ENCODE results near the gene ZNF784. TPM values are rescaled to one million over a fixed set of nuclear protein-coding genes. Genes with fewer than 3 reads are reported as not detected.
"Not testable (repeated sequence)": the region's sequence is repeated elsewhere in the genome, so short reads cannot be mapped to it uniquely, and the experiment has no call there.

The ZNF784 gene
- total and polyA plus RNA-seq, 7 donors = 4.9 to 22.2 (median 10.4) TPM

DNA sequence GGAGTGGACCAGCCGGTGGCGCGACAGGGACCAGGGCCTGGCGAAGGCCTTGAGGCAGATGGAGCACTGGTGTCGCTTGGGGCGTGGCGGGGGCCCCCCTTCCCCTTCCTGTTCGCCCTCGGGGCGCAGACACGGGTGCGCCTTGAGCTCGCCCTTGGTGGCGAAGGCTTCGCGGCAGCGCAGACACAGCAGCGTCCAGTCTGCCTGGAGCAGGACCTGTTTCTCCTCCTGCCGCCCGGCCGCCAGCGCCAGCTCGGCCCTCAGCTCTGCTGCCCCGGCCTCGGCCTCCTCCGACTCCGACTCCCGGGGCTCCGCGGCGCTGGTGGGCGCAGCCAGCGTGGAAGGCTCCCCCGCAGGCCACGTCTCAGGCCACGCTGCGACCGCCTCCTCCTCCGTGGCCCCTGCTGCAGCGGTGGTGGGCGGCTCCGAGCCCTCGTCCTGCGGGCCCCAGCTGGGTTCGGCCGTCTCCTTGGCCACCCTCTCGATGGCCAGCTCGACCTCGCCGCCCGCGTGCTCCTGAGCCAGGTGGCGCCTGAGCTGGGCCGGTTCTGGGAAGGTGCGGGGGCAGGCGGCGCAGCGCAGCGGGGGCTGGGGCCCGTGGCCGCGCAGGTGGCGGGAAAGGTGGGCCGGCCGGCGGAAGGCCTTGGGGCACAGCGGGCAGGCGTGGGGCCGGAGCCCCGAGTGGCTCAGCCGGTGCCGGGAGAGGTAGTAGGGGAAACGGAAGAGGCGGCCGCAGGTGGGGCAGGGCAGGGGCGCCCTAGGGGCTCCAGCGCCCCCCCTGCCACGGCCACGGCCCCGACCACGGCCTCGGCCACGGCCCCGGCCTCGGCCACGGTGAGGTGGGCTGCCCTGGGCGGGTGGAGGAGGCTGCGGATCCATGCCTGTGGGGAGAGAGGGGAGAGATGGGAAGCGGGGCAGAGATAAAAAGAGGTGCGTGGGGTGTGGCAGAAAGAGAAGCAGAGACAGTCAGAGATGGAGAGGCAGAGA is 45.3 kb downstream of the ZNF784 start:
- Histone ChIP-seq H3K36me3 (ENCODE audit: insufficient read depth in 1 of 2, low read depth in 1 of 2) (peaks cover 5 to 31% of the 10 kb centered on the region in 2 donors), H3K27ac (peak overlapping the region; percentile 97), H3K4me3 (peak overlapping the region; percentile 93), H3K27me3 (ENCODE audit: insufficient read depth in 3 of 3, low read length in 2 of 3) (no peaks in the 10 kb centered on the region), H3K9me3 (no peaks in the 10 kb centered on the region), H3K4me1 (peaks cover 2% of the 10 kb centered on the region)
- 92 to 94% (median 93%) methylated on average over 58 to 90 of the region's 90 CpGs for WGBS, 3 donors
- no peak for ATAC-seq
- no peak for DNase-seq
- intact Hi-C loops (cut with DNase I) = no loop called here
- no peak for TF ChIP-seq CTCF (IDR thresholded peaks at IDR 0.05)

DNA sequence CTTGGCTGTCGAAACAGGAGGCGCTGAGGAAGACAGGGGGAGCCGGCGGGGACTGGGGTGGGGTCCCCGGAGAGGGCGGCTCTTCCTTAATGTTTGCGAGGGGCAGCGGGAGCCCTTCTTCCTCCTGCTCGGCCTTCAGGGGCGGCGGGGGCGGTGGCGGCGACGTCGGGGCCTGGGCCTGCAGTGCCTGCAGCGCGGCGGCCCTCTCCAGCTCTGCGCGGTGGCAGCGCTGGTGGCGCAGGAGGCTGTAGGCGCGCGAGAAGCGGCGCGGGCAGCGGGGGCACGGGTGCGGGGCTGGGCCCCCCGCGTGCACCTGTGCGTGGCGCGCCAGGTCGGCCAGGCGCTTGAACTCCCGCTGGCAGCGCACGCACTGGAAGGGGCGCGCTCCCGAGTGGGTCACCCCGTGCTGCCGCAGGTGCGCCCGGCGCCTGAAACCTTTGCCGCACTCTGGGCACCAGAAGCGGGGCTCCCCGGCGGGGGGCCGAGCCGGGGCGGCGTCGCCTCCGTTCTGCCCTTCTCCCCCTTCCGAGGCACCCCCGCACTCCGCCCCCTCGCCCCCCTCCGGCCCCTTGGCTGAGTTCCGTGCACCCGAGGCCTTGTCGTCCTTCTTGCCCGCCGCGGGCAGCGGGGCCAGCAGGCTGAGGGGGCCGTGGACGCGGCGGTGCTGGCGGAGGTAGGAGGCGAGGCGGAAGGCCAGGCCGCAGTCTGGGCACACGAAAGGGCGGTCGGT is 46.2 kb downstream of the ZNF784 start:
- ATAC-seq = no peak
- Histone ChIP-seq H3K4me3 (no peak overlapping the region), H3K27ac (no peak overlapping the region), H3K36me3 (ENCODE audit: insufficient read depth in 1 of 2, low read depth in 1 of 2) (peaks cover 5 to 31% of the 10 kb centered on the region in 2 donors), H3K4me1 (peaks cover 2% of the 10 kb centered on the region), H3K27me3 (ENCODE audit: insufficient read depth in 3 of 3, low read length in 2 of 3) (no peaks in the 10 kb centered on the region), H3K9me3 (no peaks in the 10 kb centered on the region)
- intact Hi-C loops (cut with DNase I) = no loop called here
- no peak for TF ChIP-seq CTCF (IDR thresholded peaks at IDR 0.05)
- WGBS, 3 donors = 94 to 97% (median 96%) methylated on average over 59 to 83 of the region's 83 CpGs
- DNase-seq = no peak

DNA sequence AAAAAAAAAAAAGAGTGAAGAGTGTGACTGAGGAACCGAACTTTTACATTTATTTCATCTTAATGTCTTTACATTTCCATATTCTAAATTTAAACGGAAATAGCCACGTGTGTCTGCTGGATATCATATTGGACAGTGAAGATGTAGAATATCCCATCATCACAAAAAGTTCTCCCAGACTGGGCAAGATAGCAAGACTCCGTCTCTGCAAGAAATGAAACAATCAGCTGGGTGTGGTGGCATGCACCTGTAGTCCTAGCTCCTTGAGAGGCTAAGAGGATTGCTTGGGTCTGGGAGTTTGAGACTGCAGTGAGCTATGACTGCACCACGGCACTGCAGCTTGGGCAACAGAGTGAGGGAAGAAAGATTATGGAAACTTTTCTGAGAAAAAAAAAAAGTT is 47.6 kb downstream of the ZNF784 start:
- no peak for TF ChIP-seq CTCF (IDR thresholded peaks at IDR 0.05)
- H3K4me1 ChIP-seq = peaks cover 2% of the 10 kb centered on the region
- ATAC-seq = no peak
- WGBS, 3 donors = 86 to 94% (median 89%) methylated on average over 5 of the region's 5 CpGs
- no peaks in the 10 kb centered on the region for H3K9me3 ChIP-seq
- peaks cover 5 to 31% of the 10 kb centered on the region in 2 donors for H3K36me3 ChIP-seq (ENCODE audit: insufficient read depth in 1 of 2, low read depth in 1 of 2)
- DNase-seq = no peak
- intact Hi-C loops (cut with DNase I) = no loop called here
- no peaks in the 10 kb centered on the region for H3K27me3 ChIP-seq (ENCODE audit: insufficient read depth in 3 of 3, low read length in 2 of 3)
- H3K4me3 ChIP-seq = no peak overlapping the region
- H3K27ac ChIP-seq = no peak overlapping the region

DNA sequence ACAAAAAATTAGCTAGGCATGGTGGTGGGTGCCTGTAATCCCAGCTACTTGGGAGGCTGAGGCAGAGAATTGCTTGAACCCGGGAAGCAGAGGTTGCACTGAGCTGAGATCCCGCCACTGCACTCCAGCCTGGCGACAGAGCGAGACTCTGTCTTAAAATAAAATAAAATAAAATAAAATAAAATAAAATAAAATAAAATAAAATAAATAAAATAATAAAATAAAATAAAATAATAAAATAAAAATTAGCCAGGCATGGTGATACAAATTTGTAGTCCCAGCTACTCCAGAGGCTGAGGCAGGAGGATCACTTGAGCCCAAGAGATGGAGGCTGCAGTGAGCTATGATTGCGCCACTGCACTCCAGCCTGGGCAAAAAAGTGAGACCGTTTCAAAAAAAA is 50.4 kb downstream of the ZNF784 start:
- intact Hi-C loops (cut with DNase I) = not testable (repeated sequence)

More for the DNA sequence above, 50.4 kb downstream of the ZNF784 start:
- 93 to 97% (median 94%) methylated on average over 6 of the region's 6 CpGs for WGBS, 3 donors
- not testable (repeated sequence) for H3K4me3 ChIP-seq; H3K27me3 ChIP-seq (ENCODE audit: insufficient read depth in 3 of 3, low read length in 2 of 3); H3K9me3 ChIP-seq; ATAC-seq; H3K4me1 ChIP-seq; H3K27ac ChIP-seq
- peaks cover 5 to 26% of the 10 kb centered on the region in 2 donors for H3K36me3 ChIP-seq (ENCODE audit: insufficient read depth in 1 of 2, low read depth in 1 of 2)
- peak in 1 of 2 donors; percentile 8 for DNase-seq

Other genes starting within 250 kb of the ZNF784 start
- not detected for gene TMEM190, start 247.7 kb downstream of the ZNF784 start, total RNA-seq
- gene TMEM190, start 247.7 kb downstream of the ZNF784 start, polyA plus RNA-seq = not detected
- 1 to 10 TPM in 2 of 4 donors, under 1 TPM in 2; 0.28 to 2.9 (median 0.91) TPM for gene TMEM238, start 240.3 kb downstream of the ZNF784 start, total RNA-seq
- under 1 TPM in 2 of 3 donors, not detected in 1; 0.10 to 0.17 TPM for gene TMEM238, start 240.3 kb downstream of the ZNF784 start, polyA plus RNA-seq
- 100 to 1,000 TPM; 548 to 810 (median 665) TPM for gene RPL28, start 238.6 kb downstream of the ZNF784 start, total RNA-seq
- 1,000 to 10,000 TPM in 1 of 3 donors, 100 to 1,000 TPM in 2; 547 to 1,362 (median 786) TPM for gene RPL28, start 238.6 kb downstream of the ZNF784 start, polyA plus RNA-seq
- 10 to 100 TPM; 15.4 to 26.7 (median 21.2) TPM for gene UBE2S, start 216.8 kb downstream of the ZNF784 start, total RNA-seq
- 10 to 100 TPM in 2 of 3 donors, 1 to 10 TPM in 1; 5.6 to 22.8 (median 16.6) TPM for gene UBE2S, start 216.8 kb downstream of the ZNF784 start, polyA plus RNA-seq
- gene SHISA7, start 181.3 kb downstream of the ZNF784 start, total RNA-seq = not detected
- gene SHISA7, start 181.3 kb downstream of the ZNF784 start, polyA plus RNA-seq = under 1 TPM in 1 of 3 donors, not detected in 2; 0.01 TPM
- 10 to 100 TPM; 32.0 to 78.0 (median 48.1) TPM for gene ISOC2, start 162.9 kb downstream of the ZNF784 start, total RNA-seq
- 100 to 1,000 TPM in 2 of 3 donors, 10 to 100 TPM in 1; 78.7 to 177 (median 109) TPM for gene ISOC2, start 162.9 kb downstream of the ZNF784 start, polyA plus RNA-seq
- gene C19orf85, start 159.8 kb downstream of the ZNF784 start, total RNA-seq = not detected
- not detected for gene C19orf85, start 159.8 kb downstream of the ZNF784 start, polyA plus RNA-seq
- 10 to 100 TPM in 2 of 4 donors, 1 to 10 TPM in 2; 5.9 to 14.3 (median 11.5) TPM for gene ZNF628, start 147.9 kb downstream of the ZNF784 start, total RNA-seq
- 10 to 100 TPM; 11.8 to 12.4 (median 12.2) TPM for gene ZNF628, start 147.9 kb downstream of the ZNF784 start, polyA plus RNA-seq
- gene NAT14, start 139.4 kb downstream of the ZNF784 start, total RNA-seq = 1 to 10 TPM; 2.6 to 6.3 (median 4.5) TPM
- gene NAT14, start 139.4 kb downstream of the ZNF784 start, polyA plus RNA-seq = 1 to 10 TPM; 2.0 to 4.2 (median 3.6) TPM
- gene SSC5D, start 136.1 kb downstream of the ZNF784 start, total RNA-seq = 1 to 10 TPM; 1.2 to 4.6 (median 1.9) TPM
- gene SSC5D, start 136.1 kb downstream of the ZNF784 start, polyA plus RNA-seq = under 1 TPM; 0.11 to 0.35 (median 0.16) TPM
- gene SBK2, start 87.4 kb downstream of the ZNF784 start, total RNA-seq = 10 to 100 TPM in 1 of 4 donors, 1 to 10 TPM in 2, under 1 TPM in 1; 0.59 to 13.4 (median 3.7) TPM
- 1 to 10 TPM in 1 of 3 donors, under 1 TPM in 2; 0.14 to 1.1 (median 0.91) TPM for gene SBK2, start 87.4 kb downstream of the ZNF784 start, polyA plus RNA-seq
- gene SBK3, start 79.0 kb downstream of the ZNF784 start, total RNA-seq = 10 to 100 TPM in 2 of 4 donors, 1 to 10 TPM in 1, under 1 TPM in 1; 0.79 to 30.8 (median 7.6) TPM
- gene SBK3, start 79.0 kb downstream of the ZNF784 start, polyA plus RNA-seq = 10 to 100 TPM in 1 of 3 donors, 1 to 10 TPM in 2; 5.4 to 10.6 (median 7.9) TPM
- 10 to 100 TPM; 21.8 to 81.6 (median 29.5) TPM for gene ZNF579, start 43.7 kb downstream of the ZNF784 start, total RNA-seq
- gene ZNF579, start 43.7 kb downstream of the ZNF784 start, polyA plus RNA-seq = 10 to 100 TPM in 2 of 3 donors, 1 to 10 TPM in 1; 4.2 to 22.9 (median 14.2) TPM
- gene FIZ1, start 25.0 kb downstream of the ZNF784 start, total RNA-seq = 10 to 100 TPM in 3 of 4 donors, 1 to 10 TPM in 1; 9.9 to 23.7 (median 13.2) TPM
- gene FIZ1, start 25.0 kb downstream of the ZNF784 start, polyA plus RNA-seq = 10 to 100 TPM; 10.8 to 12.1 (median 11.5) TPM
- 10 to 100 TPM; 21.4 to 32.0 (median 24.5) TPM for gene ZNF524, start 24.3 kb downstream of the ZNF784 start, total RNA-seq
- 10 to 100 TPM; 38.6 to 52.5 (median 41.4) TPM for gene ZNF524, start 24.3 kb downstream of the ZNF784 start, polyA plus RNA-seq
- gene ZNF865, start 18.9 kb downstream of the ZNF784 start, total RNA-seq = 10 to 100 TPM; 17.1 to 40.4 (median 25.0) TPM
- gene ZNF865, start 18.9 kb downstream of the ZNF784 start, polyA plus RNA-seq = 10 to 100 TPM; 11.1 to 20.3 (median 19.3) TPM
- 10 to 100 TPM; 10.3 to 21.1 (median 13.7) TPM for gene ZNF580, start 16.4 kb upstream of the ZNF784 start, total RNA-seq
- 10 to 100 TPM in 1 of 3 donors, 1 to 10 TPM in 2; 5.9 to 13.5 (median 9.2) TPM for gene ZNF580, start 16.4 kb upstream of the ZNF784 start, polyA plus RNA-seq
- 10 to 100 TPM; 10.2 to 14.5 (median 10.6) TPM for gene ZNF581, start 19.1 kb upstream of the ZNF784 start, total RNA-seq
- gene ZNF581, start 19.1 kb upstream of the ZNF784 start, polyA plus RNA-seq = 10 to 100 TPM; 14.6 to 18.6 (median 17.5) TPM
- gene CCDC106, start 23.6 kb upstream of the ZNF784 start, total RNA-seq = 10 to 100 TPM in 2 of 4 donors, 1 to 10 TPM in 2; 8.0 to 12.0 (median 10.4) TPM
- 10 to 100 TPM in 2 of 3 donors, 1 to 10 TPM in 1; 4.4 to 11.8 (median 10.0) TPM for gene CCDC106, start 23.6 kb upstream of the ZNF784 start, polyA plus RNA-seq
- gene U2AF2, start 30.5 kb upstream of the ZNF784 start, total RNA-seq = 10 to 100 TPM; 58.8 to 85.2 (median 78.2) TPM
- 100 to 1,000 TPM in 1 of 3 donors, 10 to 100 TPM in 2; 54.1 to 116 (median 55.1) TPM for gene U2AF2, start 30.5 kb upstream of the ZNF784 start, polyA plus RNA-seq
- gene EPN1, start 50.7 kb upstream of the ZNF784 start, total RNA-seq = 100 to 1,000 TPM; 113 to 134 (median 125) TPM
- gene EPN1, start 50.7 kb upstream of the ZNF784 start, polyA plus RNA-seq = 100 to 1,000 TPM; 117 to 211 (median 145) TPM
- not detected for gene NLRP9, start 113.8 kb upstream of the ZNF784 start, total RNA-seq
- not detected for gene NLRP9, start 113.8 kb upstream of the ZNF784 start, polyA plus RNA-seq
- gene RFPL4A, start 134.5 kb upstream of the ZNF784 start, total RNA-seq = not detected
- not detected for gene RFPL4A, start 134.5 kb upstream of the ZNF784 start, polyA plus RNA-seq
- not detected for gene RFPL4AL1, start 144.6 kb upstream of the ZNF784 start, total RNA-seq
- gene RFPL4AL1, start 144.6 kb upstream of the ZNF784 start, polyA plus RNA-seq = not detected
- gene NLRP11, start 207.4 kb upstream of the ZNF784 start, total RNA-seq = not detected
- gene NLRP11, start 207.4 kb upstream of the ZNF784 start, polyA plus RNA-seq = not detected
- gene NLRP4, start 212.0 kb upstream of the ZNF784 start, total RNA-seq = not detected
- gene NLRP4, start 212.0 kb upstream of the ZNF784 start, polyA plus RNA-seq = not detected

All from psoas muscle (tissue), 8 donors.